Measurements from ENCODE around the gene MAPK9. TPM values are rescaled to one million over a fixed set of nuclear protein-coding genes. Genes with fewer than 3 reads are reported as not detected.

The MAPK9 gene
- total RNA-seq, 3 donors from 2014 or later, result 31.2 to 37.9 (median 34.7) TPM

DNA sequence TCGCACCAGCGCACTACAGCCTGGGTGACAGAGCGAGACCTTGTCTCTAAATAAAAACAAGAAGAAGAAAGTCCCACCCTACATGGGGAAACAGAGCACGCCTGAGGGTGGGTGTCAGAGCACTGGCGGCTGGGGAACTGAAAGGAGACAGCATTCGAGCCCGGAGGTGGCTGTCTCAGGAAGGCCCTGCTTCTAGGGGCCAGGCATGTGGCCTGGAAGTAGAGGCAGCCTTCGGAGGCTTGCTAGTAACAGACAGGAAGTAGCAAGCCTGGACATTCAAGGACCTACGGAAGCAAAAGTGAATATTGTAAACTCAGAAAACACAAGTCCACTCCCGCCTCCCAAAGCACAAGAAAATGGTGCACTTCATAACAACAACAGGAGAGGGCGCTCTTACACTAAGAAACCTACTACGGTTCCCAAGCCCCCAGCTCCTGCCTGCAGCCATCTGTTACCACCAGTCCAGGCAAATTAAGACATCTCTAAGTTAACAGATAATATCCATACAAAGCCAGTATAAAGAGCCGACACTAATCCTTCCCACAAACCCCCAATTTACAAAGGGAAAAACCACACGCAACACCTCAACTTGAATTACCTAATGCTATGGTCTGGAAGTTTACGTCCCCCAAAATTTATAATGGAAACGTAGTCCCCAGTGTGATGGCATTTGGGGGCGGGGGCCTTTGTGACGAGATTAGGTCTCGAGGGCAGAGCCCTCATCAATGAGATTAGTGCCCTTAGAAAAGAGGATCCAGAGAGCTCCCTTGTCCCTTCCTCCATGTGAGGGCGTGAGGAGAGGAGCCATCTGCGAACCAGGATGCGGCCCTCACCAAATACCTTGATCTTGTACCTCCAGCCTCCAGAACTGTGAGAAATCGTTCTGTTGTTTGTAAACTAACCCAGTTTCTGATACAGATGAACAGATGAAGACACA lies 90.6 kb downstream of the MAPK9 start:
- peaks cover 0 to 12% of the 10 kb centered on the region in 2 donors for H3K27me3 ChIP-seq

DNA sequence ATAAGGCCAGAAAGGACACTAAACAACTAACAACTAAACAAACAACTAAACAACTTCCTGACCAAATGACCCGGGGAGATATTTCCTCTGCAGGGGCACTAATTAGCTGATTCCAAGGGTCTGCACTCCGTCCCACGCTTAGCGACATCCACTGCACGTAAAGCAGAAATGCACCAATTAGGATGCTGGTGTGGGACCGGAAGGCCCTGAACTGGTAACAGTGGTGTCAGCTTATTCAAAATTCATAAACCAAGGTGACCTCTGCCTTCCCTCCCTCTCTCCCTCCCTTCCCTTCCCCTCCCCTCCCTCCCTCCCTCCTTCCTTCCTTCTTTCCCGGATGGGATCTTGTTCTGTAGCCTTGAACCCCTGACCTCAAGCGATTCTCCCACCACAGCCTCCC lies 92.5 kb downstream of the MAPK9 start:
- peaks cover 0 to 12% of the 10 kb centered on the region in 2 donors for H3K27me3 ChIP-seq
- no peaks in the 10 kb centered on the region for H3K36me3 ChIP-seq
- intact Hi-C loops (cut with DNase I; ENCODE audit: low total_unique reads), result no loop called here
- no peak overlapping the region for H3K27ac ChIP-seq
- no peaks in the 10 kb centered on the region for H3K9me3 ChIP-seq
- H3K4me3 ChIP-seq, result no peak overlapping the region
- H3K4me1 ChIP-seq, result no peaks in the 10 kb centered on the region
- DNase-seq (ENCODE audit: low spot score in 2 of 2), result no peak
- no peak for TF ChIP-seq POLR2A (IDR thresholded peaks at IDR 0.05)
- TF ChIP-seq, protein P1, sequence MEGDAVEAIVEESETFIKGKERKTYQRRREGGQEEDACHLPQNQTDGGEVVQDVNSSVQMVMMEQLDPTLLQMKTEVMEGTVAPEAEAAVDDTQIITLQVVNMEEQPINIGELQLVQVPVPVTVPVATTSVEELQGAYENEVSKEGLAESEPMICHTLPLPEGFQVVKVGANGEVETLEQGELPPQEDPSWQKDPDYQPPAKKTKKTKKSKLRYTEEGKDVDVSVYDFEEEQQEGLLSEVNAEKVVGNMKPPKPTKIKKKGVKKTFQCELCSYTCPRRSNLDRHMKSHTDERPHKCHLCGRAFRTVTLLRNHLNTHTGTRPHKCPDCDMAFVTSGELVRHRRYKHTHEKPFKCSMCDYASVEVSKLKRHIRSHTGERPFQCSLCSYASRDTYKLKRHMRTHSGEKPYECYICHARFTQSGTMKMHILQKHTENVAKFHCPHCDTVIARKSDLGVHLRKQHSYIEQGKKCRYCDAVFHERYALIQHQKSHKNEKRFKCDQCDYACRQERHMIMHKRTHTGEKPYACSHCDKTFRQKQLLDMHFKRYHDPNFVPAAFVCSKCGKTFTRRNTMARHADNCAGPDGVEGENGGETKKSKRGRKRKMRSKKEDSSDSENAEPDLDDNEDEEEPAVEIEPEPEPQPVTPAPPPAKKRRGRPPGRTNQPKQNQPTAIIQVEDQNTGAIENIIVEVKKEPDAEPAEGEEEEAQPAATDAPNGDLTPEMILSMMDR (IDR thresholded peaks at IDR 0.05), result no peak
- no peak for TF ChIP-seq POLR2AphosphoS5 (IDR thresholded peaks at IDR 0.05)

More for the DNA sequence above, 90.6 kb downstream of the MAPK9 start:
- H3K9me3 ChIP-seq, result no peaks in the 10 kb centered on the region
- no peaks in the 10 kb centered on the region for H3K36me3 ChIP-seq
- intact Hi-C loops (cut with DNase I; ENCODE audit: low total_unique reads), result no loop called here
- H3K27ac ChIP-seq, result no peak overlapping the region
- no peak overlapping the region for H3K4me3 ChIP-seq
- TF ChIP-seq, protein P1 (IDR thresholded peaks at IDR 0.05), result no peak
- TF ChIP-seq POLR2A (IDR thresholded peaks at IDR 0.05) (no peak), POLR2AphosphoS5 (IDR thresholded peaks at IDR 0.05) (no peak)
- no peaks in the 10 kb centered on the region for H3K4me1 ChIP-seq
- DNase-seq (ENCODE audit: low spot score in 2 of 2), result no peak

DNA sequence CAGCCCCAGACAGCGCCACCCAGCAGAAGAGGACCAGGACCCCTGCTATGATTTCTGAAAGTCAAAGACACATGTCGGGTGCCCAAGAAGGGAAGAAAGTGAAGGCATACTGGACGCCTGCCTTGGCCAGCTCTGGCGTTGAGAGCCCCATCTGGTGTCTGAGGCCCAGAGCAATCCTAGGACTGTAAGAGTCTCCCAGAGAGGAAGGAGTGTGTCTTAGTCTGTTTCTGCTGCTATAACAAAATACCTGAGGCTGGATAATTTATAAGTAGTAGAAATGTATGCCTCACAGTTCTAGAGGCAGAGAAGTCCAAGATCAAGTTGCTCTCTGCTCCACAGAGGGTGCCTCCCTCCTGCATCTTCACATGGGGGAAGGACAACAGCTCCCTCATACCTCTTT lies 93.7 kb downstream of the MAPK9 start:
- Histone ChIP-seq H3K27me3 (peaks cover 0 to 12% of the 10 kb centered on the region in 2 donors), H3K27ac (no peak overlapping the region), H3K4me3 (no peak overlapping the region), H3K9me3 (no peaks in the 10 kb centered on the region), H3K4me1 (no peaks in the 10 kb centered on the region), H3K36me3 (no peaks in the 10 kb centered on the region)
- no peak for DNase-seq (ENCODE audit: low spot score in 2 of 2)
- intact Hi-C loops (cut with DNase I; ENCODE audit: low total_unique reads), result no loop called here
- TF ChIP-seq, protein P1 (IDR thresholded peaks at IDR 0.05), result no peak
- TF ChIP-seq POLR2A (IDR thresholded peaks at IDR 0.05) (no peak), POLR2AphosphoS5 (IDR thresholded peaks at IDR 0.05) (no peak)

DNA sequence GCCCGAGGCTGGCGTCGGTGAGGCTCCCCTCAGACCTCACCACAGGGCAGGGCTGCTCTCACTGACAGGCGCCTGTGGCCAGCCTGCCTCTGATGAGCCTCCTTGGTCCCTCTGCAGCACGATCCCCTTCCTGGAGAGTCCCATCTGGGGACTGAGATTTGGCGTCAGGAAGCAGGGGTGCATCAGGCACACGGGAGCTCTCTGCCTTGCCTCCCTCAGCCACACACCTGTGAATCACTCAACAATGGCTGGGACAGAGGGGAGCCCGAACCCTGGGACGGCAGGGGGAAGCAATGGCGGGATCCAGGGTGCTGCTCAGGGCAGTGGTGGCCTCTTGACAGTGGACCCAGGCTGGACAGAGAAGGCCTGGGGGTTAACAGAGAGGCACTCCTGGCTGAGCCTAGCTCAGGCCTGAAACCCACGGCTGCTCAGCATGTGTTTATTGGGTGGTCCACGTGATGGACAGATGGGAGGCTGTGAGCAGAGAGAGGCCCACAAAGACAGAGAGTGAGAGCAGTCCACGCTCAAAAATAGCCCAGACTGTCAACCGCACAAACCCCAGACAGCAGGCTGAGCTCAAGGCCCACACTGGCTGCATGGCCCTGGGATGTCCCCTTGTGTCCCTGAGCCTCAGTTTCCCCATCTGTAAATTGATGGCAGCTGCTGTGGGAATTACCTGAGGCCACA lies 94.7 kb downstream of the MAPK9 start:
- TF ChIP-seq, protein P1 (IDR thresholded peaks at IDR 0.05), result no peak
- TF ChIP-seq POLR2A (IDR thresholded peaks at IDR 0.05) (no peak), POLR2AphosphoS5 (IDR thresholded peaks at IDR 0.05) (no peak)
- H3K9me3 ChIP-seq, result no peaks in the 10 kb centered on the region
- H3K4me3 ChIP-seq, result no peak overlapping the region
- peaks cover 0 to 12% of the 10 kb centered on the region in 2 donors for H3K27me3 ChIP-seq
- intact Hi-C loops (cut with DNase I; ENCODE audit: low total_unique reads), result no loop called here
- DNase-seq (ENCODE audit: low spot score in 2 of 2), result no peak
- H3K36me3 ChIP-seq, result no peaks in the 10 kb centered on the region
- H3K4me1 ChIP-seq, result no peaks in the 10 kb centered on the region
- no peak overlapping the region for H3K27ac ChIP-seq
